HCT116 (cell line): Measurements from ENCODE around the gene CNTNAP5.

Experiments
- CTCF ChIP-seq, 3 experiments: fragments of 200-600 bp in 1 of 3; sonication (generic) in 1 of 3; IDR thresholded peaks in 2 of 3; conservative IDR thresholded peaks in 1 of 3; 2 replicates each; pipeline ENCODE4 v1.5.1; 2012 to 2017; ENCODE audit warnings: low read depth in 2 of 3, low read length in 2 of 3, antibody characterized with exemption in 1 of 3, borderline replicate concordance in 1 of 3, control low read depth in 1 of 3, mild to moderate bottlenecking in 1 of 3, mixed read lengths in 1 of 3, mixed run types in 1 of 3, moderate library complexity in 1 of 3; ENCODE audit not compliant: insufficient read depth in 1 of 3
- EZH2 ChIP-seq: fragments of 200-600 bp; sonication (generic); IDR thresholded peaks from 2 replicates; pipeline ENCODE4 v1.6.1; 2017; ENCODE audit warnings: antibody characterized with exemption, mixed run types
- FOSL1 ChIP-seq: IDR thresholded peaks from 2 replicates; pipeline ENCODE4 v1.6.1; 2012; ENCODE audit warnings: low read depth
- POLR2AphosphoS5 ChIP-seq: IDR thresholded peaks from 2 replicates; pipeline ENCODE4 v1.6.1; 2011; ENCODE audit warnings: mild to moderate bottlenecking, low read depth, low read length, moderate library complexity
- RAD21 ChIP-seq: IDR thresholded peaks from 2 replicates; pipeline ENCODE4 v1.6.1; 2012; ENCODE audit warnings: low read depth, mild to moderate bottlenecking
- SIN3A ChIP-seq: IDR thresholded peaks from 2 replicates; pipeline ENCODE4 v1.6.1; 2012; ENCODE audit warnings: low read depth
- SP1 ChIP-seq: IDR thresholded peaks from 2 replicates; pipeline ENCODE4 v1.6.1; 2012; ENCODE audit warnings: low read depth
- SRF ChIP-seq: IDR thresholded peaks from 2 replicates; pipeline ENCODE4 v1.6.1; 2012; ENCODE audit warnings: low read depth
- TCF7L2 ChIP-seq: IDR thresholded peaks from 2 replicates; pipeline ENCODE4 v1.7.0; 2011; ENCODE audit warnings: borderline replicate concordance, inconsistent platforms; ENCODE audit not compliant: insufficient read depth, insufficient read length; ENCODE audit errors: extremely low read depth
- ZBTB33 ChIP-seq: IDR thresholded peaks from 2 replicates; pipeline ENCODE4 v1.6.1; 2011; ENCODE audit warnings: mild to moderate bottlenecking, low read length, moderate library complexity; ENCODE audit not compliant: insufficient replicate concordance; ENCODE audit errors: extremely low read depth

GRCh38 chr2:124533226-124533954, 508.3 kb downstream of the CNTNAP5 start:
- no peak for TF ChIP-seq POLR2AphosphoS5
- no peak for TF ChIP-seq TCF7L2
- no peak for TF ChIP-seq CTCF (IDR thresholded peaks at IDR 0.05 in 2 of 3, conservative IDR thresholded peaks at IDR 0.05 in 1 of 3; ENCODE audit: borderline replicate concordance in 1 of 3, insufficient read depth in 1 of 3, low read depth in 2 of 3, low read length in 2 of 3)
- TF ChIP-seq EZH2: no peak
- TF ChIP-seq SIN3A: no peak
- no peak for TF ChIP-seq RAD21
- TF ChIP-seq SRF: no peak
- TF ChIP-seq ZBTB33: no peak
- TF ChIP-seq SP1: no peak
- TF ChIP-seq FOSL1: no peak
